ENCODE data around the gene TNNT3. TPM values are rescaled to one million over a fixed set of nuclear protein-coding genes. Genes with fewer than 3 reads are reported as not detected.
"Not testable (repeated sequence)": the region's sequence is repeated elsewhere in the genome, so short reads cannot be mapped to it uniquely, and the experiment has no call there.

Gene TNNT3
- total RNA-seq, 1 experiment from 2014 or later: not detected

DNA sequence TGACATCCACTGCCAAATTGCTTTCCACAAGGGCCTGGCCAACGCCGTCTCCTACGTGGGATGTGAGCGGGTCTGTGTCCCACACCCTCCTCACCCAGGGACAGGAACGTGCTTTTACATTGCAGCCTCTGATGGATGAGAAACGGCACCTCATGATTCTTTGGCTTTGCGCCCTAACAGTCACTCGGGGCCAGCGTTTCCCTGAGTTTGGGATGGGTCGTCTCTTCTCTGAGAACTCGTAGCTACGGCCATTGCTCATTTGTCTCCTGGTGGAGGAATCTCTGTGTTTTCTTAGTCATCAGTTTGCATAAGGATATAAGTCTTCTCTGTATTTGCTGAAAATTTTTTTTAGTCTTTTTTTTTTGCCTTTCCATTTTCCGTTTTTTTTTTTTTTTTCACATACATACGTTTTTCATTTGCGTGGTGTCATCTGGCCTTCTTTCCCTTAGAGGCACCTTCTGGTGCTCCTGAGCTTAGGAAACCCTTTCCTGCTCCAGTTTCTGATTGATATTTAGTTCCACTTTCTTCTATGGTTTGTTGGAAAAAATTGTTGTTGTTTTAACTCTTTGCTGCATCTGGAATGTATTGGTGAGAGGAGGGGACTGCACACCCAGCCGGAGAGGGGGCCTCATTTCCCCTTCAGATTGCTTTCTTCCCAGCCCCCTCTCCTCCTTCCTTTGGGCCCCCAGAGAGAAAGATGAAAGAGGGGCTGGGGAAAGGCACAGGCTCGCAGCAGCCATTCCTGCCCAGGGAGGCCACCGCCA, 12.0 kb downstream of the TNNT3 start:
- DNase-seq (ENCODE audit: extremely low read depth, low read depth): no peak

DNA sequence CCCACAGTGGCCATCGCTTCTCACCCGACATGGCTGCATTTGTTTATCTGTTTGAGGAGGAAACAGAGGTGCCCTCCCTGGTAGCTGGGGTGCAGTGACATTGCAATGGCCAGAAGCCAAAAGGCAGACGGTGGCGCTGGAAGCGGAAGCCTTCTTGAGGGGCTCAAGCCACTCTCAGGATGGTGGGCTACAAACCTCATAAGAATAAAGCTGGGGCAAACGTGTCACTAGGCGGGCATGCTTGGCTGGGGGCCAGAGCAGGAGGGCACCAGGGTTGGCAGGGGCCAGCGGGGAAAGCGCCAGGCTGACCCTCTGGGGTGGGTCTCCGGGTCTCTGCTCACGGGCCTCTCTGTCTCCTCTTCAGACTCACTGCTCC, 12.6 kb downstream of the TNNT3 start:
- DNase-seq (ENCODE audit: extremely low read depth, low read depth): no peak

DNA sequence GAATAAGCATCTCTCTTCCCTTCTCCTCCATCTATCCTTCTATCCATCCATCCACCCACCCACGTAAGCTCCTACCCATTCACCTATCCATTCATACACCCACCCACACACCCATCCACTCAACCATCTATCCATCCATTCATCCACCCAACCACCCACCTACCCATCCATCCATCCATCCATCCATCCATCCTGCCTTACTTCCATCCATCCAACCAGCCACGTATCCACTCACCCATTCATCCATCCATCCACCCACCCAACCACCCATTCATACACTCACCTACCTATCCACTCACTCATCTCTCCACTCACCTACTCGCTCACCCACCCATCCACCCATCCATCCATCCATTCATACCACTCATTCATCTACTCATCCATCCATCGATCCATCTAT, 13.2 kb downstream of the TNNT3 start:
- no peak for DNase-seq (ENCODE audit: extremely low read depth, low read depth)

DNA sequence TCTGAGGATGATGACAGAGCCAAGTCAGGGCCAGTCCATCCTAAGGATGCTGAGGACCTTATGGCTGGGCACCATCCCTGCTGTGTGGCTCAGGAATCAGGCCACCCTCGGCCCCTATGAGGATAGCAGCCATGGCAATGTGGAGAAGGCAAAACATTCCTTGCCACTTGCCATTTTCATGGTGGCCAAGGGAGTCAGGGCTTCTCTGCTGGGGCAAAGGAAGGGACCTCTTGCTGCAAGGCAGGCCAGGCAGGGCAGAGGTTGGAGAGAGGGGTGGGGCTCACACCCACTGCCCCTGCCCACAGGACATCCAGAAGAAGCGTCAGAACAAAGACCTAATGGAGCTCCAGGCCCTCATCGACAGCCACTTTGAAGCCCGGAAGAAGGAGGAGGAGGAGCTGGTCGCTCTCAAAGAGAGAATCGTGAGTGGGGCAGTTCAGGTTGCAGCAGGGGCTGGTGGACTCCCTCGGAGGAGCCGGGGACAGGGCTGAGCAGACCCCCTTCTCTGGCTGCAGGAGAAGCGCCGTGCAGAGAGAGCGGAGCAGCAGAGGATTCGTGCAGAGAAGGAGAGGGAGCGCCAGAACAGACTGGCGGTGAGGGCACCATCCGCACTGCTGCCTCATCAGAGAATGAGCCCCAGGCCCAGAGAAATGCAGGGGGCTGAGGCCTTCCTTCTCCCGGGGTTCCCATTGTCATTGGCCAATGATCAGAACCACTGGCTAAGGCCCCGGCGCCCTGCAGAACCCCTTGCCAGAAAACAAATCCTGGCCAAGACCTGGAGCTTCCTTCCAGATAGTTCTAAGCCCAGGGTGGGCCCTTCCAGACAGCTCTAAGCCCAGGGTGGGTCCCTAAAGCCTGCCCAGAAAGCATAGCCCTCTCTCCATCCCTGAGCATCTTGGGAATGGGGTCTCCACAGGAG, 14.2 kb downstream of the TNNT3 start:
- no peak for DNase-seq (ENCODE audit: extremely low read depth, low read depth)

DNA sequence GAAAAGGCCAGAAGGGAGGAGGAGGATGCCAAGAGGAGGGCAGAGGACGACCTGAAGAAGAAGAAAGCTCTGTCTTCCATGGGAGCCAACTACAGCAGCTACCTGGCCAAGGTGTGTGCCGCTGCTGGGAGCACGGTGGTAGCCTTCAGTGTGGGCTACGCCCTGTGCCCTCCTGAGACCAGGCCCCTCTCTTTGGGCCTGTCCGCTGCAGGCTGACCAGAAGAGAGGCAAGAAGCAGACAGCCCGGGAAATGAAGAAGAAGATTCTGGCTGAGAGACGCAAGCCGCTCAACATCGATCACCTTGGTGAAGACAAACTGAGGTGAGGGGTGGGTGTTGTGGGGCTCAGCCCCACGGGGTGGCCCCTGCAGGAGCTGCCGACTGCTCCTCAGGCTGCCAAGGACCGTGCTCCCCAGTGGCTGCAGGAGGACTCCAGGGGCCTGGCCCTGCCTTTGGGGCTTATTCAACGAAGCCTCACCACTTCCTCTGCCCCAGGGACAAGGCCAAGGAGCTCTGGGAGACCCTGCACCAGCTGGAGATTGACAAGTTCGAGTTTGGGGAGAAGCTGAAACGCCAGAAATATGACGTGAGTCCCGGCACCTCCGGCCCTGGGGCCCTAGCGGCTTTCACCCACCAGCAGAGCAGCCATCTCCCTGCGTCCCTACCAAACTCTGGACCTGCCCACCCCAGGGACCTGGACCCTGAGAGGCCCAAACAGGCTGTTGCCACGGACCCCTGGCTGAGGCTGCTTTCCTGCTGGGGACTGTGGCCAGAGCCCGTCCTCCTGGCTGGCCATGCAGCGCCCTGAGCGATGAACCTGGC, 15.0 kb downstream of the TNNT3 start:
- DNase-seq (ENCODE audit: extremely low read depth, low read depth): no peak

DNA sequence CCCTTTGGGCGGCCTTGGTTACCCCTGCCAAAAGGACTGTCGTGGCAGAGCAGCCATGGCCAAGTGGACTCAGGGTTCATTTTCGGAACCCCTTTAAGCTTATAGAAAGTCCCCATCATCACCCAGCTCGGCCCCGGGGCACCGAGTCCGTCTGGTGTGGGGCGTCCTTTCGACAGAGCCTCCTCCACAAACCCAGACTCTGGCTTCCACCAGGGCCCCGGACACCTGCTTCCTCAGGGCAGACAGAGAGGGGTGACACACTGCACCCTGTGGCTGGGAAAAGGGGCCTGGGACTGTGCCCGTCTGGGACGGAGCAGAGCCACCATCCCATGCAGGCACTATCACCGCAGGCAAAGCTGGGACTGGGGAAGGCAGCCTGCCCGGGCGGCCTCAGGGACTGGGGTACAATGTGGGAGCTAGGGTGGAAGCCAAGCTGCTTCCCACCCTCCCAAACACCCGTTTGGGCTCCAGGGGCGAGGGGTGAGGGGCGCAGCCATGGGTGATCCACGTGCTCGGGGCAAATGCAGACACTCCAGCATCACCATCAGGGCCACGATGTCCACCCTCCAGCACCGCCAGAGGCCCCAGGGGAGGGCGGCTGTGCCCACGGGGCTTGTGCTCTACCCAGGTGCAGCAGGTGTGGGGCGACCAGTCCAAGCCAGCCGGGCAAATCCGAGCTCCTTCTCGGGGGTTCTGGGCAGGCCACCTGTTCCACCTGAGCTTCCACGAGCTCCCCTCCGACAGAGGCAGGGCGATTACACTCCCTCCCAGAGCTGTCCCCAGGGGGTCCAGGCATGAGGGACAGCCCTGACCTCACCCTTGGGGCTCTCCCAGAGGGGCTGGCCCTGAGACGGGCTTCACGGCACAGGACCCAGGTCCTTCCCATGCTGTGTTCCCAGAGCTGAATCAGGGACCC, 15.9 kb downstream of the TNNT3 start:
- DNase-seq (ENCODE audit: extremely low read depth, low read depth): no peak

DNA sequence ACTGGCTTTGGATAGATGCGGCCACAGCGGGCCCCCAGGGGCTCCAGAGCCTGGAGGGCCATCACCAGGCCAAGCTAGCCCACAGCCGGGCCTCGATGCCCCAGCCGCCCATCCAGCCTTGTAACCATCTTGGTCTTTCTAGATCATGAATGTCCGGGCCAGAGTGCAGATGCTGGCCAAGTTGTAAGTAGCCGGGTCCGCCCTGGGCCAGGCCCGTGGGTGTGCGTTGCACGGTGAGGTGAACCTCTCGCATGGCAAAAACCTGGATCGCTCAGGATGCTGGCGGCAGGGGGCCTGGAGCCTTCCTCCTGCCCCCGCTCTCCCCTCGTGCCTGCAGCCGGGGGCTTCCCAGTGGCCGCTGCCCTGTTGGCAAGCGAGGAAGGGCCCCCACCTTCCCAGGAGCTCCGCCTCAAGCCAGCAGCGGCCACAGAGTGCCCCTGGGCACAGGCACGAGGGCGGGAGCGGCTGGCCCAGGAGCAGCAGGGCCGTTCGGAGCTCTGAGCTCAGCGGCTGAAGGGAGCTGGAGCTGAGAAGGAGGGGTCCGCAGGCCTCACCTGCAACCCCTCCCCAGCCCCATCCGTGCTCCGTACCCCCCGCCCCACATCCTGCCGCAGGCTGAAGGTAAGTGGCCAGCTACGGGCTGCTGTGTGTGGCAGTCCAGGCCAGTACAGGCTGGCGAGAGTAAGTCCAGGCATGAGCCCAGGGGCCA, 16.7 kb downstream of the TNNT3 start:
- DNase-seq (ENCODE audit: extremely low read depth, low read depth): no peak

GRCh38 chr11:1936781-1937615, 17.5 kb downstream of the TNNT3 start:
- no peak for DNase-seq (ENCODE audit: extremely low read depth, low read depth)

DNA sequence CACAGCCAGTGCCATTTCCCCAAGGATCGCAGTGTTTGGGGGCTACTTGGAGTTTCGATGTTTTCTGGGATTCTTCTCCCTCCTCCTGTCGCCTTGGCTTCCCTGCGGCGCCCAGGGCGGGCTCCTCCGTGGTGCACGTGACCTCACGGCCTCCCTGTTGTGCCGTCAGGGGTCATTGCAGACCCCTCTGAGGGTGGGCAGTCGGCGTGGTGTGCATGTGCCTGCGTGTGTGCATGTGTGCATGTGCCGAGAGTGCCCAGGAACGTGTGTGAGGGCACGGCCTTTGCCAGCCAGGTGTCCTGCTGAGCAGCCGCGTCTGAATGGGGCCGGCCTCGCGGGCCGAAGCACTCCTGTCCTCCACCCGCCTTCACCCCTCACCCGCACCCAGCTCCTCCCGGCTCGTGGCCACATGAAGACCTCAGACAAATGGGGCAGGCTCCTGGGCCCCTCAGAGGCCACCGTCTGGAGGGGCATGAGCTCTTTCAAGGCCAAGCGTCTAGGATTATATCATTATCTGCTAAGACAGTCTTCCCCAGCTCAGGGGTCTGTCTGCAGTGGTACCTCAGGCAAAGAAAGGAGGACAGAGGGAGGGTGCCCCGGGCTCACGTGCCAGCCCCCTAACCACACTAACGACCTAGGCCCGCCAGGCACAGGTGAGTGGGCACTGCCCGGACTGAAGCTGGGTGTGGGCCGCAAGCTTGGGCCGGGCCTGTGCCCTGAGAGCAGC, 18.3 kb downstream of the TNNT3 start:
- DNase-seq (ENCODE audit: extremely low read depth, low read depth): no peak

GRCh38 chr11:1938343-1939005, 19.0 kb downstream of the TNNT3 start:
- no peak for DNase-seq (ENCODE audit: extremely low read depth, low read depth)

DNA sequence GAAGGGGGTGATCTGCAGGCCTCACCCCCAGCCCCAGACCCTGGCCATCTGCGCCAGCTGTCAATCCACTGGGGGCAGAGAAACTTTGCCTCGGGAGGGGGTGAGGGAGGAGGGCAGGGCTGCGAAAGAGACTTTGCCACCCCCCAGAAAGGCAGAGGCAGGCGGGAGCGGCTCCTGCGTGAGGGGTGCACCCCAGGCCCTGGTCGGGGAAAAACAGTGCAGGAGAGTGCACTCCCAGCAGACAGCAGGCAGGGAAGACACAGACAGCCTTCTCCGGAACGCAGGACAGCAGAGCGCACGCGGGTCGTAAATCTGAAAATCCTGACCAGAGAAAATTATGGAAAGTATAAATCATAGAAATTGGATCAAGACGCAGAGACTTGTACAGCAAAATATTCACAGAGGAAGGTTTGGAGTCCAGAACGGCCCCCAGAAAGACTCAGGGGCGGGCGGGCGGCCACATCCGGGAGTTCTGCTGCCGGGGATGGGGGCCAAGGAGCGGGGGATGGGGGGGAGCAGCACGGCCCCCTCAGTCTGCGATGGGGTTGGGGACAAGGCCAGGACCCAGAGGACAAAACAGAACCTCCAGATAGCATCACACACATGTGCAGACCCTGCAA, 19.6 kb downstream of the TNNT3 start:
- DNase-seq (ENCODE audit: extremely low read depth, low read depth): no peak

- not testable (repeated sequence) for DNase-seq (ENCODE audit: extremely low read depth, low read depth)
These were observed 20.3 kb downstream of the TNNT3 start for GRCh38 chr11:1939788-1940187.

- no peak for DNase-seq (ENCODE audit: extremely low read depth, low read depth)
These were observed 23.2 kb downstream of the TNNT3 start for GRCh38 chr11:1942558-1943260.

DNA sequence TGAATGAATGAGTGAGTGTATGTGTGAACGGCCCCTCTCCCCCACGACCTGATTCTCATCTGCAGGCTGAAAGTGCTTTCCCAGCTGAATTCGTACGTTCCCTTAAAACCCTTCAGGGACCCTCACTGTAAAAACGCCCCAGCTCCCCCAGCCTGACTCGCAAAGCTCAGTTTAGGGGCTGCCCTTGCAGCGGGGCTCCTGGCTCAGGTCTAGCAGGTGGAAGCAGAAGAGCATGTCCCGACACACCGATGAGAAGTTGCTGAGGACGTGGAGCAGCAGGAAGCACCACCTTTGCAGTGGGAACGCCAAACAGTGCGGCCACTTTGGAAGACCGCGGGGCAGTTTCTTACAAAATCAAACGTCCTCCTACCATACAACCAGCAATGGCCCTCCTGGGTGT, 24.1 kb downstream of the TNNT3 start:
- no peak for DNase-seq (ENCODE audit: extremely low read depth, low read depth)

DNA sequence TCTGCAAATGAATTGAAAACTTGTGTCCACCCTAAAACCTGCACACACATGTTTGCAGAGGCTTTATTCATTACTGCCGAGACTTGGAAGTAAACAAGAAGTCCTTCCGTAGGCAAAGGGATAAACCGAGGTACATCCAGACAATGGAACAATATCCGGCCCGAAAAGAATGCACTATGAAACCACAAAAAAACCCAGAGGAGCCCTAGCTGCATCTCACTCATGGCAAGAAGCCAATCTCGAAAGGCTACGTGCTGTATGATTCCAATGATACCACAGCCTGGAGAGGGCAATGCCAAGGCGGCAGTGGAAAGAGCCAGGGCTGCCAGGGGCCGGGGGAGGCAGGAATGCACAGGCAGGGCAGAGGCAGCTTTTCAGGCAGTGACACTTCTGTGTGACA, 24.5 kb downstream of the TNNT3 start:
- no peak for DNase-seq (ENCODE audit: extremely low read depth, low read depth)

- no peak for DNase-seq (ENCODE audit: extremely low read depth, low read depth)
These were observed 27.4 kb downstream of the TNNT3 start, which contains the start of gene MRPL23 for GRCh38 chr11:1946812-1947484. TSS of gene MRPL23 (plus strand) at chr11:1947332. CDS start at chr11:1947363, 31 bp downstream.

Data from NCI-H460 (cell line).